ENCODE data around the gene PLCXD3. TPM values are rescaled to one million over a fixed set of nuclear protein-coding genes. Genes with fewer than 3 reads are reported as not detected.
"Not testable (repeated sequence)": the region's sequence is repeated elsewhere in the genome, so short reads cannot be mapped to it uniquely, and the experiment has no call there.

Gene PLCXD3
- total RNA-seq, 6 donors from 2014 or later = 1.0 to 2.9 (median 2.2) TPM

- H3K27ac ChIP-seq = no peak overlapping the region
- no peaks in the 10 kb centered on the region for H3K36me3 ChIP-seq
- DNase-seq (no peak), ATAC-seq (ENCODE audit: low FRiP score in 2 of 2) (no peak)
- H3K9me3 ChIP-seq = no peaks in the 10 kb centered on the region
- no peaks in the 10 kb centered on the region for H3K27me3 ChIP-seq
- no peak overlapping the region for H3K4me3 ChIP-seq
- WGBS, 2 donors = 88 to 92% methylated on average over 6 of the region's 6 CpGs
- TF ChIP-seq POLR2AphosphoS5 (IDR thresholded peaks at IDR 0.05) (no peak), POLR2A (IDR thresholded peaks at IDR 0.05) (no peak), EP300 (IDR thresholded peaks at IDR 0.05) (no peak), CTCF (IDR thresholded peaks at IDR 0.05) (no peak)
- no peaks in the 10 kb centered on the region for H3K4me1 ChIP-seq
Observed at GRCh38 chr5:41482173-41482572, 28.2 kb downstream of the PLCXD3 start.

GRCh38 chr5:41471571-41472208 is 38.7 kb downstream of the PLCXD3 start:
- ATAC-seq (ENCODE audit: low FRiP score in 2 of 2); H3K4me1 ChIP-seq; H3K27me3 ChIP-seq; H3K27ac ChIP-seq; H3K4me3 ChIP-seq; H3K36me3 ChIP-seq; DNase-seq: not testable (repeated sequence)
- no CpG with 5 or more reads among the region's 1 CpG for WGBS, 2 donors
- peaks cover 0 to 29% (median 13%) of the 10 kb centered on the region in 4 donors for H3K9me3 ChIP-seq

- H3K36me3 ChIP-seq = no peaks in the 10 kb centered on the region
- H3K27ac ChIP-seq = no peak overlapping the region
- ATAC-seq (ENCODE audit: low FRiP score in 2 of 2) (no peak), DNase-seq (no peak)
- H3K27me3 ChIP-seq = no peaks in the 10 kb centered on the region
- H3K9me3 ChIP-seq = no peaks in the 10 kb centered on the region
- no peaks in the 10 kb centered on the region for H3K4me1 ChIP-seq
- TF ChIP-seq POLR2A (IDR thresholded peaks at IDR 0.05) (no peak), POLR2AphosphoS5 (IDR thresholded peaks at IDR 0.05) (no peak), EP300 (IDR thresholded peaks at IDR 0.05) (no peak), CTCF (IDR thresholded peaks at IDR 0.05) (no peak)
- H3K4me3 ChIP-seq = no peak overlapping the region
- 86 to 92% methylated on average over 3 of the region's 3 CpGs for WGBS, 2 donors
Observed at GRCh38 chr5:41465493-41466171, 44.8 kb downstream of the PLCXD3 start.

DNA sequence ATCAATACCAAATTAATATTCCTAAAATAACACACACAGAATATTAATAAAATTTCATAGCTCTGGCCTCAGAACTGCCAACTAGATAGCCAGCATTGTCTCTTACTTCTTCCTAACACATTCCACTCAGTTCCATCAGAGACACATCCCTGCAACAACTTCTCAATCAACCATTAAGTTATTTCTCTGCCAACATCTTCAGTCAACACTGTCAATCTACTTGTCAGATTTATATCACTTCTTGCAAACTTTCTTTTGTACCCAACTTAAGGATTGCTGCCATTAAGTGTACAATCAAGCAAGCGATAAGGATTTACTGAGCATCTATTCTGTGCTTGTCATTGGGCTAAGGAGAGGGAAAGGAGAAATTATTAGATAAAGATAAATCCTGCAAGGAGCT is 50.8 kb downstream of the PLCXD3 start:
- TF ChIP-seq POLR2A (IDR thresholded peaks at IDR 0.05) = no peak
- TF ChIP-seq EP300 (IDR thresholded peaks at IDR 0.05) = no peak
- TF ChIP-seq CTCF (IDR thresholded peaks at IDR 0.05) = no peak
- TF ChIP-seq POLR2AphosphoS5 (IDR thresholded peaks at IDR 0.05) = no peak
- Histone ChIP-seq H3K36me3 (no peaks in the 10 kb centered on the region), H3K9me3 (no peaks in the 10 kb centered on the region), H3K4me3 (no peak overlapping the region), H3K4me1 (no peaks in the 10 kb centered on the region), H3K27me3 (no peaks in the 10 kb centered on the region), H3K27ac (no peak overlapping the region)
- no peak for DNase-seq
- WGBS, 2 donors = 77 to 86% methylated on average over 1 of the region's 1 CpG
- no peak for ATAC-seq (ENCODE audit: low FRiP score in 2 of 2)

- no peaks in the 10 kb centered on the region for H3K27me3 ChIP-seq
- H3K4me3 ChIP-seq = no peak overlapping the region
- ATAC-seq (ENCODE audit: low FRiP score in 2 of 2) = no peak
- no peak for DNase-seq
- no peak overlapping the region for H3K27ac ChIP-seq
- no peaks in the 10 kb centered on the region for H3K4me1 ChIP-seq
- no peak for TF ChIP-seq EP300 (IDR thresholded peaks at IDR 0.05)
- no peak for TF ChIP-seq POLR2A (IDR thresholded peaks at IDR 0.05)
- no peak for TF ChIP-seq POLR2AphosphoS5 (IDR thresholded peaks at IDR 0.05)
- no peak for TF ChIP-seq CTCF (IDR thresholded peaks at IDR 0.05)
- no peaks in the 10 kb centered on the region for H3K36me3 ChIP-seq
- 73 to 74% methylated on average over 2 of the region's 2 CpGs for WGBS, 2 donors
- H3K9me3 ChIP-seq = no peaks in the 10 kb centered on the region
Observed at GRCh38 chr5:41457094-41457493, 53.3 kb downstream of the PLCXD3 start.

Measured in upper lobe of left lung (tissue), 6 donors.